HepG2 (cell line): ENCODE data around the gene APPBP2. TPM values are rescaled to one million over a fixed set of nuclear protein-coding genes. Genes with fewer than 3 reads are reported as not detected.

Experiments used
- ATAC-seq: fragments of 200-7000 bp; cut with Tn5 transposase; 3 replicates; pipeline ENCODE4 v1.9.1; 2020; ENCODE audit warnings: mild to moderate bottlenecking, moderate library complexity
- BruUV-seq: library from RNA; stranded (reverse); fragments of 400-500 nt; replicated peaks from 2 replicates; lab custom pipeline; 2021; lab: Mats Ljungman, UMichigan
- CTCF ChIA-PET: fragments of 300-600 bp; formaldehyde crosslinking; extraction: SDS; loops from one replicate; lab custom pipeline; 2021; ENCODE audit warnings: low total read pairs, inconsistent platforms, low intra/inter-chr PET ratio; lab: Yijun Ruan, JAX
- POLR2A ChIA-PET: fragments of 350-600 bp; sonication (Branson Sonifier 250); formaldehyde crosslinking; loops from one replicate; lab custom pipeline; 2020; ENCODE audit warnings: antibody characterized with exemption, inconsistent platforms; lab: Yijun Ruan, JAX
- DNase-seq: peaks from one replicate; pipeline ENCODE4 v3.0.0-alpha.2; 2015; ENCODE audit warnings: low spot score
- FAIRE-seq: peaks from 3 replicates; lab custom pipeline; 2011; peaks lifted over from hg19 to GRCh38; lab: Jason Lieb, UNC
- H2AFZ ChIP-seq: one replicate; pipeline ENCODE4 v1.6.1; 2011; ENCODE audit warnings: low read length, inconsistent platforms
- H3K27ac ChIP-seq: fragments of 300-600 bp; 3 replicates; pipeline ENCODE4 v1.8.0; 2011; ENCODE audit warnings: mixed run types, mild to moderate bottlenecking, mixed read lengths, low read length, inconsistent platforms; ENCODE audit not compliant: insufficient read depth; ENCODE audit errors: extremely low read length
- H3K27me3 ChIP-seq, 2 experiments: fragments of 200-600 bp in 1 of 2; 2 replicates in 1 of 2; 3 replicates in 1 of 2; pipeline versions ENCODE4 v1.6.0 to v1.8.0; 2011; ENCODE audit warnings: low read length in 2 of 2, mild to moderate bottlenecking in 2 of 2, moderate library complexity in 2 of 2, inconsistent platforms in 1 of 2; ENCODE audit not compliant: insufficient read depth in 2 of 2, control insufficient read depth in 1 of 2
- H3K36me3 ChIP-seq, 2 experiments: fragments of 200-600 bp in 1 of 2; replicated peaks in 1 of 2; 2 replicates in 1 of 2; 3 replicates in 1 of 2; pipeline versions ENCODE4 v1.5.1 to v1.8.0; 2011; ENCODE audit warnings: low read length in 2 of 2, inconsistent platforms in 1 of 2; ENCODE audit not compliant: insufficient read depth in 2 of 2, control insufficient read depth in 1 of 2
- H3K4me1 ChIP-seq: 2 replicates; pipeline ENCODE4 v1.5.1; 2012; ENCODE audit warnings: low read length, inconsistent platforms; ENCODE audit not compliant: insufficient read depth
- H3K4me2 ChIP-seq: 2 replicates; pipeline ENCODE4 v1.6.0; 2011; ENCODE audit warnings: low read depth, low read length, inconsistent platforms
- H3K4me3 ChIP-seq, 3 experiments: fragments of 200-600 bp in 1 of 3; sonication (generic), shearing (Covaris generic) in 1 of 3; replicated peaks in 1 of 3; 2 replicates each; pipeline ENCODE4 v1.5.1; 2011 to 2016; ENCODE audit warnings: low read length in 3 of 3, inconsistent platforms in 2 of 3, low read depth in 2 of 3, mild to moderate bottlenecking in 2 of 3, control low read depth in 1 of 3, mixed read lengths in 1 of 3; ENCODE audit not compliant: insufficient read depth in 1 of 3
- H3K79me2 ChIP-seq: one replicate; pipeline ENCODE4 v1.6.1; 2011; ENCODE audit warnings: low read length, inconsistent platforms; ENCODE audit not compliant: insufficient read depth
- H3K9ac ChIP-seq: 2 replicates; pipeline ENCODE4 v1.6.0; 2011; ENCODE audit warnings: mild to moderate bottlenecking, low read depth, low read length, inconsistent platforms; ENCODE audit not compliant: insufficient read depth
- H3K9me3 ChIP-seq: 2 replicates; pipeline ENCODE4 v1.5.1; 2012; ENCODE audit warnings: mild to moderate bottlenecking, low read length
- H4K20me1 ChIP-seq: 2 replicates; pipeline ENCODE4 v1.6.0; 2011; ENCODE audit warnings: inconsistent platforms, mild to moderate bottlenecking, low read length, moderate library complexity; ENCODE audit not compliant: insufficient read depth
- ARID5B ChIP-seq: IDR thresholded peaks from 2 replicates; pipeline ENCODE4 v1.4.0; 2020; ENCODE audit warnings: mild to moderate bottlenecking, missing genetic modification reagents
- FIP1L1 ChIP-seq: fragments of 200-400 bp; formaldehyde crosslinking; IDR thresholded peaks from 2 replicates; pipeline ENCODE4 v1.6.1; 2018; ENCODE audit warnings: low read depth, mild to moderate bottlenecking, low read length, moderate library complexity, borderline replicate concordance; ENCODE audit not compliant: insufficient read depth
- FOXO1 ChIP-seq: sonication (generic); formaldehyde crosslinking; IDR thresholded peaks from 2 replicates; pipeline ENCODE4 v1.4.0; 2020; ENCODE audit warnings: missing genetic modification reagents
- HMG20B ChIP-seq: conservative IDR thresholded peaks from 2 replicates; pipeline ENCODE4 v1.6.1; 2016; ENCODE audit warnings: missing genetic modification reagents, missing compliant biosample characterization
- SIX4 ChIP-seq: sonication (generic); formaldehyde crosslinking; IDR thresholded peaks from 2 replicates; pipeline ENCODE4 v1.4.0; 2020; ENCODE audit warnings: missing genetic modification reagents
- SKI ChIP-seq: fragments of 450-650 bp; IDR thresholded peaks from one replicate; pipeline ENCODE4 v1.6.1; 2018; ENCODE audit warnings: mild to moderate bottlenecking; ENCODE audit not compliant: partially characterized antibody
- SOX5 ChIP-seq: IDR thresholded peaks from 2 replicates; pipeline ENCODE4 v1.6.1; 2016; ENCODE audit warnings: borderline replicate concordance
- STAG1 ChIP-seq: sonication (generic); formaldehyde crosslinking; IDR thresholded peaks from 2 replicates; pipeline ENCODE4 v1.4.0; 2020; ENCODE audit warnings: missing genetic modification reagents
- SYNCRIP ChIP-seq: fragments of 200-400 bp; formaldehyde crosslinking; IDR thresholded peaks from 2 replicates; pipeline ENCODE4 v1.6.1; 2018; ENCODE audit warnings: mild to moderate bottlenecking, low read depth, low read length; ENCODE audit not compliant: insufficient read depth
- ZBTB43 ChIP-seq: sonication (generic); formaldehyde crosslinking; conservative IDR thresholded peaks from 2 replicates; pipeline ENCODE4 v1.4.0; 2020; ENCODE audit warnings: missing genetic modification reagents
- ZFAT ChIP-seq: sonication (generic); formaldehyde crosslinking; conservative IDR thresholded peaks from 2 replicates; pipeline ENCODE4 v1.8.1; 2023; ENCODE audit warnings: missing genetic modification reagents, inconsistent platforms
- ZNF138 ChIP-seq: sonication (generic); formaldehyde crosslinking; IDR thresholded peaks from 2 replicates; pipeline ENCODE4 v1.5.0; 2020; ENCODE audit warnings: mild to moderate bottlenecking, low read depth, missing genetic modification reagents
- ZNF879 ChIP-seq: sonication (generic); formaldehyde crosslinking; IDR thresholded peaks from 2 replicates; pipeline ENCODE4 v1.8.1; 2023; ENCODE audit warnings: missing genetic modification reagents
- WGBS: methylation state at CpG from one replicate; pipeline ENCODE4 v1.1.6; 2017; ENCODE audit warnings: low lambda C conversion rate; 5-methylcytosine and 5-hydroxymethylcytosine counted together
- in situ Hi-C: cut with HindIII; loops from 2 replicates; pipeline ENCODE4 v1.10.0; 2017; ENCODE audit warnings: low pct_unique_long_range_greater_than_20kb; ENCODE audit not compliant: extremely low pct_ligation_motif_present
- intact Hi-C: fragments of 100-400 bp; cut with micrococcal nuclease; formaldehyde crosslinking; loops from one replicate; pipeline ENCODE4 v1.10.0; 2022; ENCODE audit not compliant: unreplicated experiment
- polyA plus RNA-seq, 8 experiments: library from polyadenylated mRNA; depleted of rRNA in 3 of 8; stranded (reverse) in 7 of 8; unstranded in 1 of 8; fragments of >200 nt; fragmentation: Illumina TruSeq in 4 of 8; extraction: Trizol in 4 of 8; gene quantifications; 2 replicates each; pipeline versions ENCODE4 v1.2.1 to v1.2.3, GENCODE V29; 2011 to 2016; ENCODE audit warnings: low read depth in 4 of 8, missing spikeins in 1 of 8, mixed read lengths in 1 of 8; ENCODE audit not compliant: insufficient read depth in 1 of 8
- total RNA-seq, 5 experiments: library from RNA; depleted of rRNA; stranded (reverse); fragments of >200 nt; fragmentation: Illumina TruSeq; extraction: Trizol; gene quantifications; 2 replicates each; pipeline ENCODE4 v1.2.3, GENCODE V29; 2016; ENCODE audit warnings: low read depth in 1 of 5
- TF ChIP-seq, protein P1 (sequence below): IDR thresholded peaks from 2 replicates; pipeline ENCODE4 v1.6.1; 2012; ENCODE audit warnings: inconsistent platforms
- TF ChIP-seq, protein P2 (sequence below): sonication (generic); formaldehyde crosslinking; IDR thresholded peaks from 2 replicates; pipeline ENCODE4 v1.5.0; 2020; ENCODE audit warnings: mild to moderate bottlenecking, missing genetic modification reagents, borderline replicate concordance

APPBP2 gene
- total and polyA plus RNA-seq, 2 of the 13 experiments (the other 11 are each of a cell fraction or from before 2014, with no cell fraction given) = 17.5 to 45.8 TPM

GRCh38 chr17:60534613-60535157, 8.6 kb upstream of the APPBP2 start:
- Histone ChIP-seq H4K20me1 (no peaks in the 10 kb centered on the region), H2AFZ (no peak overlapping the region), H3K27me3 (no peaks in the 10 kb centered on the region), H3K4me2 (peak overlapping the region; percentile 41), H3K79me2 (no peaks in the 10 kb centered on the region), H3K9me3 (no peaks in the 10 kb centered on the region), H3K4me3 (peak overlapping the region in 2 of 3 experiments; percentile 3 to 18; a peak in 1 of 6 replicates), H3K36me3 (no peaks in the 10 kb centered on the region), H3K27ac (no peak overlapping the region), H3K9ac (0 out of 2 replicates have a peak overlapping the region, but pooled peaks have one; percentile 5), H3K4me1 (peaks cover 45% of the 10 kb centered on the region)
- 15% methylated on average over 7 of the region's 7 CpGs for WGBS
- in situ Hi-C loops = no loop called here
- ChIA-PET POLR2A (interaction anchor here (3.5 kb wide), 1 partner anchor 8 kb away, joined by 22 read pairs; the partner anchor contains the start of gene APPBP2), CTCF (no interaction called here)
- no peak for FAIRE-seq
- intact Hi-C loops = no loop called here
- peak; percentile 43; the same call in 2 of the 3 replicates for ATAC-seq
- no TSS peak for BruUV-seq
- no peak for DNase-seq
- TF ChIP-seq ZFAT (CRISPR knock-in tag) = no peak
- no peak for TF ChIP-seq SKI
- TF ChIP-seq FIP1L1 = no peak
- no peak for TF ChIP-seq STAG1
- TF ChIP-seq, protein P1, sequence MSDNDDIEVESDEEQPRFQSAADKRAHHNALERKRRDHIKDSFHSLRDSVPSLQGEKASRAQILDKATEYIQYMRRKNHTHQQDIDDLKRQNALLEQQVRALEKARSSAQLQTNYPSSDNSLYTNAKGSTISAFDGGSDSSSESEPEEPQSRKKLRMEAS = 0 out of 2 replicates have a peak, but pooled peaks have one; percentile 26
- TF ChIP-seq, protein P2, sequence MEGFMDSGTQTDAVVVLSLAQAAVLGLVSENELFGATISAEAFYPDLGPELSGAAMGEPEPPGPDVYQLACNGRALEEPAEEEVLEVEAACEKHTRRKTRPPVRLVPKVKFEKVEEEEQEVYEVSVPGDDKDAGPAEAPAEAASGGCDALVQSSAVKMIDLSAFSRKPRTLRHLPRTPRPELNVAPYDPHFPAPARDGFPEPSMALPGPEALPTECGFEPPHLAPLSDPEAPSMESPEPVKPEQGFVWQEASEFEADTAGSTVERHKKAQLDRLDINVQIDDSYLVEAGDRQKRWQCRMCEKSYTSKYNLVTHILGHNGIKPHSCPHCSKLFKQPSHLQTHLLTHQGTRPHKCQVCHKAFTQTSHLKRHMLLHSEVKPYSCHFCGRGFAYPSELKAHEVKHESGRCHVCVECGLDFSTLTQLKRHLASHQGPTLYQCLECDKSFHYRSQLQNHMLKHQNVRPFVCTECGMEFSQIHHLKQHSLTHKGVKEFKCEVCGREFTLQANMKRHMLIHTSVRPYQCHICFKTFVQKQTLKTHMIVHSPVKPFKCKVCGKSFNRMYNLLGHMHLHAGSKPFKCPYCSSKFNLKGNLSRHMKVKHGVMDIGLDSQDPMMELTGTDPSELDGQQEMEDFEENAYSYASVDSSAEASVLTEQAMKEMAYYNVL = no peak
- no peak for TF ChIP-seq SIX4
- no peak for TF ChIP-seq ZNF879 (CRISPR knock-in tag)
- TF ChIP-seq ARID5B (CRISPR knock-in tag) = no peak
- TF ChIP-seq SOX5 (CRISPR knock-in tag) = peak; percentile 35; the same call in 1 of the 2 replicates
- TF ChIP-seq FOXO1 (CRISPR knock-in tag) = no peak
- TF ChIP-seq HMG20B (CRISPR knock-in tag) = no peak
- no peak for TF ChIP-seq ZBTB43 (CRISPR knock-in tag)
- no peak for TF ChIP-seq ZNF138
- no peak for TF ChIP-seq SYNCRIP
